ENCODE data around the gene TALDO1.

The TALDO1 gene

GRCh38 chr11:706439-706956 lies 40.8 kb upstream of the TALDO1 start:
- TF ChIP-seq CTCF (IDR thresholded peaks at IDR 0.05; ENCODE audit: low read depth, low read length, missing control alignments): no peak
- in situ Hi-C loops (cut with HindIII; ENCODE audit: low sequenced_read_pairs): no loop called here
- peak overlapping the region; percentile 63 for H3K4me3 ChIP-seq (ENCODE audit: low read depth, low read length)
- DNase-seq (ENCODE audit: low read depth): no peak

GRCh38 chr11:706957-707816 lies 40.1 kb upstream of the TALDO1 start:
- TF ChIP-seq CTCF (IDR thresholded peaks at IDR 0.05; ENCODE audit: low read depth, low read length, missing control alignments): no peak
- H3K4me3 ChIP-seq (ENCODE audit: low read depth, low read length): peak overlapping the region; percentile 63
- in situ Hi-C loops (cut with HindIII; ENCODE audit: low sequenced_read_pairs): no loop called here
- DNase-seq (ENCODE audit: low read depth): no peak

- no peak overlapping the region for H3K4me3 ChIP-seq (ENCODE audit: low read depth, low read length)
- TF ChIP-seq CTCF (IDR thresholded peaks at IDR 0.05; ENCODE audit: low read depth, low read length, missing control alignments): no peak
- DNase-seq (ENCODE audit: low read depth): no peak
- in situ Hi-C loops (cut with HindIII; ENCODE audit: low sequenced_read_pairs): no loop called here
These were observed 39.3 kb upstream of the TALDO1 start for GRCh38 chr11:707817-708420.

- TF ChIP-seq CTCF (IDR thresholded peaks at IDR 0.05; ENCODE audit: low read depth, low read length, missing control alignments): no peak
- DNase-seq (ENCODE audit: low read depth): no peak
- in situ Hi-C loops (cut with HindIII; ENCODE audit: low sequenced_read_pairs): no loop called here
- H3K4me3 ChIP-seq (ENCODE audit: low read depth, low read length): no peak overlapping the region
These were observed 38.8 kb upstream of the TALDO1 start for GRCh38 chr11:708511-708910.

GRCh38 chr11:709109-709997 lies 37.9 kb upstream of the TALDO1 start:
- in situ Hi-C loops (cut with HindIII; ENCODE audit: low sequenced_read_pairs): no loop called here
- H3K4me3 ChIP-seq (ENCODE audit: low read depth, low read length): no peak overlapping the region
- no peak for DNase-seq (ENCODE audit: low read depth)
- TF ChIP-seq CTCF (IDR thresholded peaks at IDR 0.05; ENCODE audit: low read depth, low read length, missing control alignments): no peak

- DNase-seq (ENCODE audit: low read depth): no peak
- no peak for TF ChIP-seq CTCF (IDR thresholded peaks at IDR 0.05; ENCODE audit: low read depth, low read length, missing control alignments)
- in situ Hi-C loops (cut with HindIII; ENCODE audit: low sequenced_read_pairs): no loop called here
- no peak overlapping the region for H3K4me3 ChIP-seq (ENCODE audit: low read depth, low read length)
These were observed 32.8 kb upstream of the TALDO1 start for GRCh38 chr11:714436-714835.

Measured in astrocyte of the cerebellum (primary cell).